Psoas muscle (tissue), 8 donors: ENCODE results near the gene GCH1. TPM values are rescaled to one million over a fixed set of nuclear protein-coding genes. Genes with fewer than 3 reads are reported as not detected.

Experiments used
- ATAC-seq, 4 donors: fragments of 200-7000 bp; cut with Tn5 transposase; one replicate each; pipeline ENCODE4 v1.9.1; 2020; ENCODE audit warnings: moderate library complexity in 3 of 4, mild to moderate bottlenecking in 2 of 4
- DNase-seq, 2 donors: peaks; one replicate each; pipeline ENCODE4 v3.0.0-alpha.2; 2020
- H3K27ac ChIP-seq: fragments of 200-600 bp; one replicate; pipeline ENCODE4 v1.8.0; 2022
- H3K27me3 ChIP-seq, 3 donors: fragments of 200-600 bp in 1 of 3; one replicate each; pipeline versions ENCODE4 v1.6.1 to v1.8.0; 2013 to 2022; ENCODE audit warnings: low read length in 2 of 3, mild to moderate bottlenecking in 2 of 3, moderate library complexity in 1 of 3; ENCODE audit not compliant: insufficient read depth in 3 of 3
- H3K36me3 ChIP-seq, 2 donors: fragments of 200-600 bp in 1 of 2; one replicate each; pipeline versions ENCODE4 v1.6.1 to v1.8.0; 2013 to 2022; ENCODE audit warnings: low read depth in 1 of 2, mild to moderate bottlenecking in 1 of 2, moderate library complexity in 1 of 2; ENCODE audit not compliant: insufficient read depth in 1 of 2
- H3K4me1 ChIP-seq: fragments of 200-600 bp; one replicate; pipeline ENCODE4 v1.8.0; 2022
- H3K4me3 ChIP-seq: fragments of 200-600 bp; one replicate; pipeline ENCODE4 v1.8.0; 2022; ENCODE audit warnings: mild to moderate bottlenecking
- H3K9me3 ChIP-seq: fragments of 200-600 bp; one replicate; pipeline ENCODE4 v1.8.0; 2022
- WGBS, 3 donors: extraction: QIAGEN DNeasy Blood & Tissue Kit; methylation state at CpG; one replicate each; pipeline versions ENCODE4 v1.1.6 to v1.1.7; 2013; 5-methylcytosine and 5-hydroxymethylcytosine counted together
- intact Hi-C, 2 donors: fragments of 100-400 bp; cut with DNase I; formaldehyde crosslinking; loops; one replicate each; pipeline versions ENCODE4 v1.11.0 to v1.14.2; 2022
- polyA plus RNA-seq, 3 donors: library from polyadenylated mRNA; stranded (reverse); fragments of 200-250 nt; gene quantifications; one replicate each; pipeline ENCODE4 v1.2.3, GENCODE V29; 2013
- total RNA-seq, 4 donors: library from RNA; stranded (reverse); fragmentation: NEBNext Ultra II Directional in 2 of 4; extraction: Animal tissue kit (Norgen Biotek cat#: 25700) in 2 of 4; gene quantifications; one replicate each; pipeline versions ENCODE4 v1.2.1 to v1.2.4, GENCODE V29; 2021 to 2023
- TF ChIP-seq, protein P1 (sequence below): fragments of 200-600 bp; IDR thresholded peaks from one replicate; pipeline ENCODE4 v1.8.0; 2022; ENCODE audit warnings: antibody characterized with exemption
- donor health status: healthy with polysubstance abuse.
- donor health status: DM: no; HTN: no; CAD: no; lungs with moderate emphysema.
- donor health status: Bipolar disorder and iron deficiency.
- donor health status: healthy.
- donor health status: DM: yes; HTN: yes; CAD: no.
- donor health status: DM: no; HTN: no; CAD: no.
- donor health status: DM: no; HTN: no; CAD: no.
- donor health status: DM: yes; HTN: yes; CAD: no.

GCH1 gene
- total and polyA plus RNA-seq, 7 donors, result 0.65 to 1.4 (median 1.1) TPM

DNA sequence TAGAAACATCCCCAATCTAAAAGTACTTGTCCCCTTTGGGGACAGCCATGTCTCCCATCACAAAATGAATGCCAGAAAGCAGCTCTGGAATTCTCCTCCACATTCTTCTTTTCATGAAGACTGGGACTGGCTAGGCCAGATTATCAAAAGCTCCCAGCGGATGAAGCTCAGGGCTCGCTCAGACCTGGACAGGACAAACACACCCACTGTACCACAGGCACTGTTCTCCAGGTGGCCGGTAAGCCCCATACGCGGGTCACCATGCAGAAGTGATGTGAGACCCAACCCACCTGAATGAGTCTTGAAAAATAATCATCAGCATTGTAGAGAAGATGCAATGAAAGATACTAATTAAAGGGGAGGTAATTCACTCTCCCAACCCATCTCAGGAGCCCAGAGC is 85.1 kb downstream of the GCH1 start:
- intact Hi-C loops, result no loop called here
- no peak for ATAC-seq

DNA sequence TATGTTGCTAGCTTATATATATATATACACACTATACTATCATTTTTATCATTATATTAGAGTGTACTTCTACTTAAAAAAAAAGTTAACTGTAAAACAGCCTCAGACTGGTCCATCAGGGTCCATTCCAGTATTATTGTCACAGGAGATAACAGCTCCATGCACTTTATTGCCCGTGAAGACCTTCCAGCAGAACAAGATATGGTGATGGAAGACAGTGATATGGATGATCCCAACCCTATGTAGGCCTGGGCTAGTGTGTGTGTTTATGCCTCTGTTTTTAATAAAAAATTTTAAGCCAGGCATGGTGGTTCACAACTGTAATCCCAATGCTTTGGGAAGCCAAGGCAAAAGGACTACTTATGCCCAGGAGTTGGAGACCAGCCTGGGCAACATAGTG is 86.2 kb downstream of the GCH1 start:
- Histone ChIP-seq H3K36me3 (no peaks in the 10 kb centered on the region), H3K9me3 (no peaks in the 10 kb centered on the region), H3K27me3 (peaks cover 0 to 5% (median 3%) of the 10 kb centered on the region in 3 donors), H3K4me3 (no peak overlapping the region), H3K27ac (no peak overlapping the region), H3K4me1 (no peaks in the 10 kb centered on the region)
- intact Hi-C loops, result no loop called here
- ATAC-seq, result no peak
- 85 to 96% (median 90%) methylated on average over 1 of the region's 1 CpG for WGBS, 3 donors
- no peak for DNase-seq
- TF ChIP-seq, protein P1, sequence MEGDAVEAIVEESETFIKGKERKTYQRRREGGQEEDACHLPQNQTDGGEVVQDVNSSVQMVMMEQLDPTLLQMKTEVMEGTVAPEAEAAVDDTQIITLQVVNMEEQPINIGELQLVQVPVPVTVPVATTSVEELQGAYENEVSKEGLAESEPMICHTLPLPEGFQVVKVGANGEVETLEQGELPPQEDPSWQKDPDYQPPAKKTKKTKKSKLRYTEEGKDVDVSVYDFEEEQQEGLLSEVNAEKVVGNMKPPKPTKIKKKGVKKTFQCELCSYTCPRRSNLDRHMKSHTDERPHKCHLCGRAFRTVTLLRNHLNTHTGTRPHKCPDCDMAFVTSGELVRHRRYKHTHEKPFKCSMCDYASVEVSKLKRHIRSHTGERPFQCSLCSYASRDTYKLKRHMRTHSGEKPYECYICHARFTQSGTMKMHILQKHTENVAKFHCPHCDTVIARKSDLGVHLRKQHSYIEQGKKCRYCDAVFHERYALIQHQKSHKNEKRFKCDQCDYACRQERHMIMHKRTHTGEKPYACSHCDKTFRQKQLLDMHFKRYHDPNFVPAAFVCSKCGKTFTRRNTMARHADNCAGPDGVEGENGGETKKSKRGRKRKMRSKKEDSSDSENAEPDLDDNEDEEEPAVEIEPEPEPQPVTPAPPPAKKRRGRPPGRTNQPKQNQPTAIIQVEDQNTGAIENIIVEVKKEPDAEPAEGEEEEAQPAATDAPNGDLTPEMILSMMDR, result no peak

More for the DNA sequence above, 85.1 kb downstream of the GCH1 start:
- Histone ChIP-seq H3K27me3 (peaks cover 0 to 5% (median 3%) of the 10 kb centered on the region in 3 donors), H3K27ac (no peak overlapping the region), H3K4me3 (no peak overlapping the region), H3K36me3 (no peaks in the 10 kb centered on the region), H3K9me3 (no peaks in the 10 kb centered on the region), H3K4me1 (no peaks in the 10 kb centered on the region)
- 90 to 93% (median 91%) methylated on average over 5 of the region's 5 CpGs for WGBS, 3 donors
- DNase-seq, result no peak
- TF ChIP-seq, protein P1, result no peak

GRCh38 chr14:54815515-54815914 is 87.1 kb downstream of the GCH1 start:
- TF ChIP-seq, protein P1, result no peak
- ATAC-seq (no peak), DNase-seq (no peak)
- Histone ChIP-seq H3K27me3 (peaks cover 0 to 12% (median 3%) of the 10 kb centered on the region in 3 donors), H3K4me1 (no peaks in the 10 kb centered on the region), H3K27ac (no peak overlapping the region), H3K36me3 (no peaks in the 10 kb centered on the region), H3K9me3 (no peaks in the 10 kb centered on the region), H3K4me3 (no peak overlapping the region)
- intact Hi-C loops, result no loop called here
- WGBS, 3 donors, result 84 to 92% (median 88%) methylated on average over 6 of the region's 6 CpGs

DNA sequence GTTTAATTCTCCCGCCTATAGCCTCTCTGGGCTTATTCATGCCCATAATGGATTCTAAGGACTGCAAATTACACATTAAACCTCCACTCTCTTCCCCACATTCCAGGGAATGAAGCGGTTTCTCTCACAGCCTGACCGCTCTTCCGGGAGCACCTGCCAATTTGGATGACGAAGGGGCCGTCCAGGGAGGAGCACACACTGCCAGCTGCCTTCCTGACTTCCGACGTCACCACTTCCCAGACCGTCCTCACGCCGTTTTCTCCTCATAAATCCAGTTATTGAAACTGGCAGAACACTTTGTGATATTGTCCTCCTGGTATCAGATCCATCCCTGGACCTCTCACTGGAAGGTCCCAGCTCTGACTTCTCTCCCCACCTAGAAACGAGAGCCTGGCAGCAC is 87.6 kb downstream of the GCH1 start:
- TF ChIP-seq, protein P1, result no peak
- WGBS, 3 donors, result 24 to 29% (median 26%) methylated on average over 12 of the region's 12 CpGs
- H3K9me3 ChIP-seq, result no peaks in the 10 kb centered on the region
- peak in 3 of 4 donors; percentile 60 to 76 (median 75) for ATAC-seq
- intact Hi-C loops, result no loop called here
- no peak overlapping the region for H3K27ac ChIP-seq
- peaks cover 0 to 12% (median 4%) of the 10 kb centered on the region in 3 donors for H3K27me3 ChIP-seq
- H3K4me1 ChIP-seq, result no peaks in the 10 kb centered on the region
- peak in 1 of 2 donors; percentile 61 for DNase-seq
- H3K36me3 ChIP-seq, result no peaks in the 10 kb centered on the region
- no peak overlapping the region for H3K4me3 ChIP-seq

DNA sequence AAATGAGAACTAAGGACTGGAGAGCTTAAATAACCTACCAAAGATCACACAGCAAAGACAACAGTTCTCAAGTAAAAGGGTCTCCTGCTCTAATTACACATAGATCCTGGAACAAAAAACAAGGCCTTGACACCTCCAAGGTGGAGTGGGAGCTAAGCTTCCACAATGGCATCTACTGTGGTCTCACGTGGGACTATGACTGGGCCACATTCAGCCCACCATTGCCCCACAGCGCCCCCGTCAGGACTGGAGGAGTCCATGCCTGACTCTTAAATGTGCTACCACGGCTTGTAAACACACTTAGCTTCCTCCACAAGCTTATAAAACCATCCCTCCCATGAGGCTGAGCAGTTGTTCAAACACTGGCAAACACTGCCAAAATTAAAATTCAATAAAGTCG is 88.5 kb downstream of the GCH1 start:
- TF ChIP-seq, protein P1, result no peak
- Histone ChIP-seq H3K27me3 (peaks cover 0 to 12% (median 3%) of the 10 kb centered on the region in 3 donors), H3K9me3 (no peaks in the 10 kb centered on the region), H3K4me3 (no peak overlapping the region), H3K27ac (no peak overlapping the region), H3K36me3 (no peaks in the 10 kb centered on the region), H3K4me1 (no peaks in the 10 kb centered on the region)
- ATAC-seq (peak in 1 of 4 donors; percentile 39), DNase-seq (no peak)
- 42 to 56% (median 52%) methylated on average over 5 of the region's 5 CpGs for WGBS, 3 donors
- intact Hi-C loops, result no loop called here
